NCI-H1092 (cell line): ENCODE data around the gene UGT1A8.

ENCODE experiments used
- DNase-seq: peaks from one replicate; lab custom pipeline; 2025; lab: John Stamatoyannopoulos, UW

Gene UGT1A8

DNA sequence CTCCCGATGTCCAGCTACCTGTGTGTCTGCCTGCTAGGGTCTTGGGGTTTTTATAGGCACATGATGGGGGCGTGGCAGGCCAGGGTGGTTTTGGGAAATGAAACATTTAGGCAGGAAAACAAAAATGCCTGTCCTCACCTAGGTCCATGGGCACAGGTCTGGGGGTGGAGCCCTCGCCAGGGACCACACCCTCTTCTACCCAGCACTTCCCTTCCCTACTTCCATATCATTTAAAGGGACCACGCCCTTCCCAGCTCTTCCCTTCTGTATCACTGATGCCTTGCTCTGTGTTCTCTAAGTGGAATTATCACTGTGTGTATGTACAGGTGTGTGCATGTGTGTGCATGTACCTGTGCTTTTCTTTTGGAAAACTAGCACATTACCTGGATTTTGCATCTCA lies 149.0 kb downstream of the UGT1A8 start:
- DNase-seq = no peak

DNA sequence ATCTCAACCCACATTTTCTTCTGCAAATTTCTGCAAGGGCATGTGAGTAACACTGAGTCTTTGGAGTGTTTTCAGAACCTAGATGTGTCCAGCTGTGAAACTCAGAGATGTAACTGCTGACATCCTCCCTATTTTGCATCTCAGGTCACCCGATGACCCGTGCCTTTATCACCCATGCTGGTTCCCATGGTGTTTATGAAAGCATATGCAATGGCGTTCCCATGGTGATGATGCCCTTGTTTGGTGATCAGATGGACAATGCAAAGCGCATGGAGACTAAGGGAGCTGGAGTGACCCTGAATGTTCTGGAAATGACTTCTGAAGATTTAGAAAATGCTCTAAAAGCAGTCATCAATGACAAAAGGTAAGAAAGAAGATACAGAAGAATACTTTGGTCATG lies 150.6 kb downstream of the UGT1A8 start:
- no peak for DNase-seq

DNA sequence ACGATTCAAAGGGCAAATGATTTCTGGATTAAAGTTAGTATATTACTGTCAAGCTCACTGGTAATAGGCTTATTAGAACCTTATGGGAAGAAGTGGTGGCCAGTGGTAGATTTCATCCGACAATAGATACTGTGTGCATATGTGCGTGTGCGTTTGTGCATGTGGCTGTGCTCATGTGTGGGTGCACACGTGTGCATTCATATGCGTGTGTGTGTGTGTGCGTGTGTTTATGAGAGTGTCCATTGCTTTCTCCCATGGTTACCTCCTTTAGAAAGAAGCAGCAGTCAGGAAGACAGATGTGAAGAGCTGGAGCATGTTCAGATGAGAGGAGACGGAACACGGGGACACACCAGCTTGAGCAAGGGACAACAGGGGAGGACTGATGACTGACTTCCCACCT lies 151.8 kb downstream of the UGT1A8 start:
- DNase-seq = no peak

DNA sequence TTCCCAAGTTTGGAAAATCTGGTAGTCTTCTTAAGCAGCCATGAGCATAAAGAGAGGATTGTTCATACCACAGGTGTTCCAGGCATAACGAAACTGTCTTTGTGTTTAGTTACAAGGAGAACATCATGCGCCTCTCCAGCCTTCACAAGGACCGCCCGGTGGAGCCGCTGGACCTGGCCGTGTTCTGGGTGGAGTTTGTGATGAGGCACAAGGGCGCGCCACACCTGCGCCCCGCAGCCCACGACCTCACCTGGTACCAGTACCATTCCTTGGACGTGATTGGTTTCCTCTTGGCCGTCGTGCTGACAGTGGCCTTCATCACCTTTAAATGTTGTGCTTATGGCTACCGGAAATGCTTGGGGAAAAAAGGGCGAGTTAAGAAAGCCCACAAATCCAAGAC lies 154.7 kb downstream of the UGT1A8 start:
- no peak for DNase-seq

DNA sequence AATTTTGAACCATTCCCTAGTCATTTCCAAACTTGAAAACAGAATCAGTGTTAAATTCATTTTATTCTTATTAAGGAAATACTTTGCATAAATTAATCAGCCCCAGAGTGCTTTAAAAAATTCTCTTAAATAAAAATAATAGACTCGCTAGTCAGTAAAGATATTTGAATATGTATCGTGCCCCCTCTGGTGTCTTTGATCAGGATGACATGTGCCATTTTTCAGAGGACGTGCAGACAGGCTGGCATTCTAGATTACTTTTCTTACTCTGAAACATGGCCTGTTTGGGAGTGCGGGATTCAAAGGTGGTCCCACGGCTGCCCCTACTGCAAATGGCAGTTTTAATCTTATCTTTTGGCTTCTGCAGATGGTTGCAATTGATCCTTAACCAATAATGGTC lies 155.2 kb downstream of the UGT1A8 start:
- DNase-seq = no peak

DNA sequence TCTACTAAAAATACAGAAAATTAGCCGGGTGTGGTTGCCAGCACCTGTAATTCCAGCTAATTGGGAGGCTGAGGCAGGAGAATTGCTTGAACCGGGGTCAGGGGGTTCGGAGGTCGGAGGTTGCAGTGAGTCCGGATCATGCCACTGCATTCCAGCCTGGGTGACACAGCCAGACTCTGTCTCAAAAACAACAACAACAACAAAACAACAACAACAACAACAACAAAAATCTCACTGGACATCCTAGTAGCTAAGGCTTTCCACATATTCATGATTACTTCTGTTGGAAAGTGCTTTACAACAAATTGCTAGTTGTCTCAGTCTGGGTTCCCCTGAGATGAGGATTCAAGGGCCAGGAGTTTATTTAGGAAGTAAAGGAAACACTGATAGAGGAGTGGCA lies 156.4 kb downstream of the UGT1A8 start:
- no peak for DNase-seq

DNA sequence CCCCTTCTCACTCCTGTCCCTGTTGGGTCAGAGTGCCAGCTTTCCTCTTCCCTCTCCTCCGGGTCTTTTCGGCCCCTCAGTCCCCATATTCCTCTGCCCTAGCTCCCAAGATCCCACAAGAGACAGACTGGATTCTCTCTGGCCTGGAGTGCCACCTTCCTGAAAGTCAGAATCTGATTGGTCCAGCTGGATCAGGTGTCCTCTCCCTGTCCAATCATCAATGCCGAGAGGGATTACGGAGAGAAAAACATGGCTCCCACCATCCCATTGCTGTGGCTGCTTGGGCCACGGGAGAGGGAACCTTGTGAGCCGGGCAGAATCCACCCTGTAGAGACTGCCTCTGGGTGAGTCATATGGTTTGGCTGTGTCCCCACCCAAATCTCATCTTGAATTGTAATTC lies 158.0 kb downstream of the UGT1A8 start:
- no peak for DNase-seq

DNA sequence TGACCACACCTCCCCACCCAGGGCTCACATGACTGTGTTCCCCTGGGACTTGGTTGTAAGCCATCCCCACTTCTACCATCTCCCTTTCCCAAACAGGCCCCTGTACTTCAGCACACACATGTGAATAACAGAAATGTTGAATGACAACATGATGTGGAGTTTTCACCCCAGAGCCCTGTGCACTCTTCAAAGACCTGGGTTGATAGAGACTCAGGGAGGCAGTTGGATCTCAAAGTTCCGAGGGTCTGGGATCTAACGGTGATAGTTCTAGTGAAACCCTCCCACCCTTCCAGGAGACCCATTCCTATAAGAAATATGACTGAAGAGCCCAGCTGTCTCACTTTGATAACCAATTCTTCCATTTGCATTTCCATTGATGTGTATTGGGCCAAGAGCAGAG lies 160.6 kb downstream of the UGT1A8 start, which contains the start of gene MROH2A:
Gene MROH2A (plus strand): TSS at position 301 of the 400 bp plus-strand sequence. CDS start 1,029 bp downstream, outside the sequence.
- DNase-seq = no peak

DNA sequence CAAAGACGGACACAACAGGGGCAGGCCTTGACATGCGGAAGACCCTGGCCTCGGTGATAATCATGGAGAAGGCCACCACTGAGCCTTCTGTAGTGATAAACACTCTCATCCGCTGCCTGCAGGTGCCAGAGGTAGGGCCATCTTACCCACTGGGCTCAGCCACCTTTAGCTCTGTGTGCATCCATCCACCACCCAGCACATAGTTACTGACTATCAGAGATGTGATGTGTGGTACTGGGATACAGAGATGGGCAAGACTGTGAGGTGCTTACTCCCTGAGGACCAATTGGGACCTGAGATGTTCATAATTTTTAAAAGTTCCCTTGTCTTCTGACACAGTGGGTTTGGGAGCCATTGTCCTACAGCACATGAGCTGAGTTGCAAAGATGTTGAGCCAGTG lies 162.3 kb downstream of the UGT1A8 start:
- DNase-seq = no peak

DNA sequence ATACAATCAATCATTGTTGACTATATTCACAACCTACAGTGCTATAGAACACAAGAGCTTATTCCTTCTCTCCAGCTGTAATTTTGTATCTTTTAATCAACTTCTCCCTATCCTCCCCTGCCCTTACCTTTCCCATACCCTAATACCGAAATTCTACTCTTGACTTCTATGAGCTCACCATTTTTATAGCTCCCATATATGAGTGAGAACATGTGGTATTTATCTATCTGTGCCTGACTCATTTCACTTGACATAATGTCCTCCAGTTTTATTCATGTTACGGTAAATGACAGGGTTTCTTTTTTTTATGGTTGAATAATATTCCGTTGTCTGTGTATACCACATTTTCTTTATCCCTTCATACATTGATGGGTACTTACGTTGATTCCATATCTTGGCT lies 163.3 kb downstream of the UGT1A8 start:
- DNase-seq = no peak

DNA sequence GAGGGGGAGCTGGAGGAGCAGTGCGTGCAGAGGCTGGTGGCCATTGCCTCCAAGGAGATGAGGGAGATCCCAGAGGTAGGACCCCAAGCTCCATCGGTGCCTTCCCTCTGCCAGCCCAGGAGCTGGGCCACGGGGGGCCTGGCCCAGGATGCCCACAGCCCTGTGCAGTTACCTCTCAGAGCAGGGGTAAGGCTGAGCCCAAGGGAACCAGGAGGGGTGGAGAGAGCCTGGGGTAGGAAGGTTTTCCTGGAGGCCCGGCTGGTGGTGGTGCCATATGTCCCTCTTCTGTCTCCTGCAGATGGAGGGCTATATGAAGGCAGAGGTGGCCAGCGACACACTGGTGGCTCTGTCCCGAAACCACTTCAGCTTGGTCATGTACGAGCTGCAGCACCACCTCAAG lies 172.1 kb downstream of the UGT1A8 start:
- no peak for DNase-seq

DNA sequence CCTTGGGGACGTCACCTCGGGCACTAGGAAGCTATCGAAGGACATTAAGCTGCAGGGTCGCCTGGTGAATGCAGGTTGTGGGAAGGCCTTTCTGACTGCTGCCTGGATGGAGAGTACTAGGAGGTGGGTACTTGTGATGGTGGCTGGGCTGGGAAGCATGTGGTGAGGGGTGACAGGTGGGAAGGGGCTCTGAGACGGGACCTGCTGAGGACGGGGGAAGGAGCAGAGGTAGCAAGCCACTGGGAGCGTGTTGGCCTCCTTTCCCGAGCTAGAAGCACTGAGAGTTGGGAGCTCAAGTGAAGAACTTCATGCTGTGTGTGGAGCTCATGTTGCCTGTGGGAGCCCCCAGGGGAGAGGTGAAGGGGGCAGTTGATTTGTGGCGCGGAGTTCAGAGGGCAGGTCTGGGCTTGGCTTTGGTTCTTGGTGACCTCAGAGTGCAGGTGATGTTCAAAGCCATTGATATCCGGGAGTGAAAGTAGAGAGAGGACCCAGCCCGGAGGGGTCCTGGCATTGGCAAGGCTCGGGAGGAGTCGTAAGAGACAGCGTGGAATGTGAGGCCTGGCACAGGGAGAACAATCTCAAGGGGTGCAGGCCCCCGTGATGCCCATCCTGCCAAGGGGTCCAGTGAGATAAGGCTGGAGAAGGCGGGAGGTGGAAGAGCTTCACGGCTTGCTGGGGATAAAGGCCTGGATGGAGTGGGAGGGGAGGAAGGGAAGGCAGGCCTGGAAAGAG lies 173.9 kb downstream of the UGT1A8 start:
- no peak for DNase-seq

DNA sequence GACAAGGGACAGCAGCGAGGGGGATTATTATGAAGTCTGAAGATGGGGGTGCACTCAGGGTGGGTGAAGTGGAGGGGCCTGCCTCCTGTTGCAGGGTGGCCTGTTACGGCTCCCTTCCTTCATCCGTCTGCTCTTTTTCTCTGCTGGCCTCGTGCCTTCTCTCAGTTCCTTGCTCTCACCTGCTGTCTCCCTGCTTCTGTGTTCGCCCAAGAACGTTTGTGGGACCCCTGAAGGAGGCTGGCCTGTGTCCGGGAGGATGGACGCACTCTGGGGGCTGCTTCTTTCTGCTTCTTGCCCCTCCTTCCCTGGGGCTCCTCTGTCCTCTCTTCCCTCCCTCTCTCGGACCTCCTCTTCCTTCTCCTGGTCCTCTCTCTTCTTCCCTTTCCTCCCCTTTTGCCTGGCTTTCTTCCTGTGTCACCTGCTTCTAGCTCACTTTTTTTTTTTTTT lies 174.5 kb downstream of the UGT1A8 start:
- DNase-seq = no peak

DNA sequence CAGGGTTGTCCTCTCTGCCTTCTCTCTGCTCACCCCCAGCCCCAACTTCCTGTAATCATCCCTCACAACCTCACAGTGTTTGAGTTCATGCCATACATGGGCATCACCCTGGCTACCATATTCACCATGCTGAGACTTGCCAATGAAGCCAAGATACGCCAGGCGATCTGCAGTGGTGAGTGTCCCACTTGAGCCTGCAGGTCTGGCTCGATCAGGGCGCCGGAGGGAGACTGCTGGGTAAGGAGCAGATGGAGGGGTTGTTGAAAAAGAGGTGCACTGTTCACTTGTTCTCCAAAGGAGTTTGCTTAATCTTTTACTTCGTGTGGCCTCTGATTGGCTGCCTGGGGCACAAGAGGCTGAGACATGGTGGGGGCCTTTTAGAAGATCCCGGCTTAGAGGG lies 175.3 kb downstream of the UGT1A8 start:
- DNase-seq = no peak

DNA sequence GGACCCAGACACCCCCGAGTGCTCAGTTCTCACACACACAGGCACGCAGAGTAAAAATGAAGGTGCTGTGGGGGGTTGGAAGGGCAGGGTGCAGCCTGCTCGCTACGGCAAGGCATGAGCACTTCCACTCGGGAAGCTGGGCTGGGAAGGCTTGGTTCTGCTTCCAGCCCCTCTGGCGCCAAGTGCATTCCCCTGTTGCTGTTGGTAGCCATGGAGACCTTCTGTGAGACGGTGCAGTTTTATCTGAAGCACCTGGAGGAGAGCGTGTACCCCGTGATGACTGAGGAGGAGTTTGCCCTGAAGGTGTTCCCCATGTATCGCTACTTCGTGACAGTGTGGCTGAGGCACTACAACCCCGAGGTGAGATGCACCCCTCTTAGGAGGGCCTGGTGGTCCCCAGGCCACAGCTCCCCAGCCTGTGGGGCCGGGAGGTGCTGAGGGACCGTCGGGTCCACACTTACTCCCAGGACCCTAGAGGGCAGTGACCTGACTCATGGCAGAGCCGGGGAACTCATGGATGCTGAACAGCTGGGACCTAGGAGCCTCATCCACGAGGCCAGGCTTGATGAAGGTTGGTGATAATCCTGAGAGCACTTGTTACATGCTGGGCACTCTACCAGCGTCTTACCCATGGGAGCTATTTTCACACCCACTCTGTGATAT lies 176.2 kb downstream of the UGT1A8 start:
- no peak for DNase-seq

DNA sequence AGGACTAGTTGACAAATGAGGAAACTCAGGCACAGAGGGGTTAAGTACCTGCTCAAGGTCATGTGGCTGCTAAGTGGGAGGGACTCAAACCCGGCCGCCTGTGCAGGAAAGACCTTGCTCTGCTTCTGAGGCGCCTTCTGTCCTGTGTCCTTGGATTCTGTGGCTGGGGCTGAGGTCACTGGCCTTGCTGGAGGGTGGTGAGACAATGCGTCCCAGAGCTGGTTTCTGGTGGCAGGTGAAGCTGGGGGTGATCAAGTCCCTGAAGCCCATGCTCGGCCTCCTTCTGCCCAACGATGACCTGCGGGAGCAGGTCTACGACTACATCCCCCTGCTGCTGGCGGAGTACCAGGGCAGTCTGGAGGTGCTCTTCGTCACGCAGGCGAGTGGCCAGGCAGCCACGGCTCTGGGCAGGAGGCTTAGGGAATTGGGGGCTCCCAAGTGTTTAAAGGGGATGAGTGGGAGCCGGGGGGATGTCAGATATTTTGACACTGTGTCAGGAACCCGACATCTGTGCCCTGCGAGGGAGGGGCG lies 176.8 kb downstream of the UGT1A8 start:
- no peak for DNase-seq

DNA sequence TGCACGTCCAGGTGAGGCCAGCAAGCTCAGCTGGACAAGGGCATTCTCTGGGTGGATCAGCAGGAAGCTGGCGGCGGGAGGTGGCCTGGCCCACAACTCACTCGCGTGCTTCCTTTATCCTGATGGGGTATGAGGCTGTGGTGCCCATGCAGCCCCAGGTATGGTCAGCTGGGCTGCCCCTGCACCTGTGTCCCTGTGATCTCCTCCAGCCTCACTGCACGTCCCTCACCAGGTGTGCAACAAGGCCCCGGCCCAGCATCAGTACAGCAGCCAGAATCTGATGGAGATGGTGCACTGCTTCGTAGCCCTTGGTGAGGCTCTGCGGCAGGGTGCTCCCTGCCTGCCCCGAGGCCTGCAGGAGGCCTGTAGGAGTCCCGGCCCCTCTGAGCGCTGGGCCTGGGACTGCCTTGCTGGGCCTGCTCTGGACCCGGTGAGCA lies 178.3 kb downstream of the UGT1A8 start:
- no peak for DNase-seq

DNA sequence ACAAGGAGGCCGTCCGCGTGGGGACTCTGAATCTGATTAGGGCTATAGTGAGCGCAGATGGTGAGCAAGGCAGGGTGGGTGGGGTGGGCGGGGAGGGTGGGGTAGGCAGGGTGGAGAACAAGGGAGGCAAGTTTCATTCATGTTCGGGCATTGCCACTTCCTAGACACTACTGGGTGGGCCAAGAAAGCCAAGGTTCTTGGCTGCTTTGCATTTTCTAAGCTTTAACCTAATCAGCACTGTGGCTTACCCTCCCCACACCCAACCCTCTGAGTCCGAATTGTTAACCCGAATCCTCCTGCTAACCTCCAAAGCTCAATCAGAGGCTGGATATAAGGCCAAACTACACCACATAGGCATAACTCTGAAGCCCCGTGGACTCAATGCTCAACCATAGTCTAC lies 178.8 kb downstream of the UGT1A8 start:
- DNase-seq = no peak

DNA sequence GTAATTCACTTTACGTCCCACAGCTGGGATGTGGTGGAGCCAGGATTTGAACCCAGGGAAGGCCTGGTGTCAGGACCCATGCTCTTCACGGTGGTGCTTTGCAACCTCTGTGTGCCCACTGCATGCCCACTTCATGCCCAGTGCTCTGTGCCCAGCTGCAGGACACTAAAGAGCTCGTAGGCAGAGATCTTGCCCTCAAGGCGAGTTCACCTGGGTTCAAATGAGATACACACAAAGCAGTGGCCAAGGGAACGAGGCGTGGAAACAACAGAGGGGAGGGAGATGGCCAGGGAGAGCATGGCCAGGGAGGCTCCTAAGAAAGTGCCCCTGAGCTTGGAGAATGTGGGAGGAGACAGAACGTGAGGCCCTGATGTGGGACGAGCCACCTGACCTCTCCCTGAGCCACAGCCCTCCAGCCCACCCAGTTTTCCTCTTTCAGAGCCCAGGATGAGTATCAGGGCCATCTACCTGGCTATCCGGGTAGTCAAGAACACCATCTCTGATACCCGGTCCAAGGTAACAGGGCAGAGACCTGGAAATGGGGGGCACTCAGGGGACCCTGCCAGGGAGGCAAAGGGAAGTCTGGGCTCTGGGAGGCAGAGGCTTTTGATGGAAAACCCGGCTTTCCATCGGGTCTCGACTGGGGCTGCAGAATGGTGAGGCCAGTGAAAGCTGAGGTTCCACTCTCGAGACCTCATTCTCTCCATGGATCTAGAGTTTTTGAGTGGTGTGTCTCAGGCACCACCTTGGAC lies 181.1 kb downstream of the UGT1A8 start:
- no peak for DNase-seq

DNA sequence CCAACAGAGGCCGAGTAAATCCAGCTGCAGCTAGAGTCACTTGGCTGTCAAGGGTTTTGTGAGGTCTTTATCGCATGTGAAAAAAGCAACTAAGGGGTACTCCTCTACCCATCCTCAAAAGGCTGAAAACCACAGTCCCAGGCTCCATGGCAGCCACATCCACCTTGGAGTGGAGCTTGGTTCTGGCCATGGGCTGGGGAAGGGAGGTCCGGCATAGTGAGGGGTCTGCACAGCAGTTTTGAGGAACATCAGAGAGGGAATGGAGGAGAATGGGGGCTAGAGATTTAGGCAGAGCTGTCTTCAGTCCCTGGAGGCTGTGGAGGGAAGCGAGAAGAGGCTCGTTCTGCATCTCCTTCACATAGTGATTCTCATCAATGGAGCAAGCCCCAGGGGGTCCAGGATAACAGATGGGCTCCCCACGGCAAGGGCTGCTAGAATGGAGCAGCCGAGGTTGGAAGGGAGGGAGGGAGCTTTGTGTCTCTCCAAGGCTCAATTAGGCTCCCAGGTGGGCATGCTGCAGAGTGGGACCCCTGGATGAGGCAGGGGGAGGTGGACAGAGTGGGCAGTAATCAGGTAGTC lies 181.7 kb downstream of the UGT1A8 start:
- no peak for DNase-seq

DNA sequence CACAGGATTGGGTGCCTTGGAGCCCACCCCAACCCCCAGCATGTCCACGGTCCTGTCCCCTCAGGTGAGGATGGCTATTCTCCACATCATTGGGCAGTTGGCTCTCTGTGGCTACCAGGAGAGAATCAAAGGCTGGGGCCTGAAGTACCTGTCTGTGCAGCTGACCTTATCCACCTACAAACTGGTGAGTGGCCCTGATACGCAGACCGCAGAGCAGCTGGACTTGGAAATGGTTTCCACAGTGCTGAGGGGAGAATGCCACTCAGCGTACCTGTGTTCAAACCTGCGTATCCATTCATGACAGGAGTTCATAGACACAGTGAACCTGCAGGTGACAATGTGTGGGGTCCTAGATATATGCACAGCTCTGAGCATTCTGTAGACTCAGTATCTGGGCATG lies 182.3 kb downstream of the UGT1A8 start:
- no peak for DNase-seq

DNA sequence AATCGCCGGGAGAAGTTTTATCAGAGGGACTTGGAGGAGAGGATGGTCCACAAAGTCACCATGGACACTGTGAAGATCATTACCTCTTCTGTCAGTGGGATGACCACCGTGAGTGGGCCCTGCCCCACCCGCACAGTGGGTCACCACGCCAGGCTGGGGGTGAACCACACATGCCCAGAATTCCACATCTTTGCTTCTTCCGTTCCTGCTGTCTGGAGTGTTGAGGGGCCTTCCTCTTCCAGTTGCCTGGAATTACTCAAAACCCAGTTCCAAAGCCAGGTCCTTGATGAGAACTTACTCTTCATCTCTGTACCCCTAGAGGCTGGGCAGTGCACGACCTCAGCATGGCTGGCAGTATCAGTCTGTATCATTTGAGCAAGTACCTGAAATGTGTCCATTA lies 182.8 kb downstream of the UGT1A8 start:
- DNase-seq = no peak
